LNCAP (cell line): Measurements from ENCODE around the gene GADD45B.

Experiments used
- CTCF ChIP-seq: fragments of 450-650 bp; IDR thresholded peaks from 2 replicates; pipeline ENCODE4 v1.5.1; 2017; ENCODE audit warnings: mild to moderate bottlenecking

The GADD45B gene

GRCh38 chr19:2449019-2449418, 26.9 kb upstream of the GADD45B start:
- no peak for TF ChIP-seq CTCF

- no peak for TF ChIP-seq CTCF
Measured at GRCh38 chr19:2451138-2451537, 24.8 kb upstream of the GADD45B start.

DNA sequence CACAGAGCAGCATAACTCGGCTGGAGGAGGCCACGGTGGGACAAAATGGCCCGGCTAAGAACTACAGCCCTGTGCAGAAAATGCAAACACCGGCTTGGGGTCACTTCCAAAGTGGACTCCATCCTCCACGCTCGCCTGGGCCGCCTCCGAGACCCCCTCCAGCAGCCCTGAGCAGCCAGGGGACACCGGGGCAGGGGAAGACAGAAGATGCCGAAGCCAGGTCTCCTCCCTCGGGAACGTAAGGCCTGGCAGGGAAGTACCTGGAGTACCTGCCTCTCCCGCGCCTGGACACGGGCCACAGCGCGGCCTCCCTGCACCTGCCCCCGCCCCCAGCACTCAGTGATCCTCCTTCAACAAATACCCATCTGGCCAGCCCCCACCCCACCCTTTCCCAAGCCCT, 24.2 kb upstream of the GADD45B start:
- TF ChIP-seq CTCF: no peak

- TF ChIP-seq CTCF: no peak
Measured at GRCh38 chr19:2453431-2454025, 22.4 kb upstream of the GADD45B start.

DNA sequence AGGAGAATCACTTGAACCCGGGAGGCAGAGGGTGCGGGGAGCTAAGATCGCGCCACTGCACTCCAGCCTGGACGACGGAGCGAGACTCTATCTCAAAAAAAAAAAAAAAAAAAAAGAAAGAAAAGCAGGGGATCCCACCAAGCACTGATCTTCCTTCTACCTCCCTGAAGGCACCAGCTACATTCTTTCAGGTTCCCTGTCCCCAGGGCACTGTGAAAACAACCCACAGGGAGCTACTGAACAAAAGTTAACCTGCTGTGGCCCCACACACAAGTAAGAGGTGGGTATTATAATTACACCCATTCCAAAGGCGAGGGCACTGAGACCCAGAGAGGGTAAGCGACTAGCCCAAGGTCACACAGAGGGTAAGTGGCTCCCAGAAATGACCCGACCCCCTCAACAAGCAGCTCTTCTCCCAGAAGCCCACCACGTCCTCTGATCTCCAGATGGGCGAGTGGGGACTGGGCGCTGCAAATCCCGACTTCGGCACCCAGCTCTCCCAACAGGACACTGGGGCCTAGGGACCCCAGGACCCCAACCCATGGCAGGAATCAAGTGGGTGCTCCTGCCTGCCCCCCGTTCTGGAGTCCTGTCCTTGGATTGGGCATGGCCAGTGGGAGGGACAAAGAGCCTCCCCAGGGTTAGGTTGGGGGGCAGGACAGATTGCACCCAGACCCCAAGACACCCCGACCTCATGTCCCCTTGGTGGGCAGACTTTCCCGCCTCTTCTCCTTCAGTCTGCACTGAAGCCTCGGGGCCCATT, 21.5 kb upstream of the GADD45B start:
- no peak for TF ChIP-seq CTCF

DNA sequence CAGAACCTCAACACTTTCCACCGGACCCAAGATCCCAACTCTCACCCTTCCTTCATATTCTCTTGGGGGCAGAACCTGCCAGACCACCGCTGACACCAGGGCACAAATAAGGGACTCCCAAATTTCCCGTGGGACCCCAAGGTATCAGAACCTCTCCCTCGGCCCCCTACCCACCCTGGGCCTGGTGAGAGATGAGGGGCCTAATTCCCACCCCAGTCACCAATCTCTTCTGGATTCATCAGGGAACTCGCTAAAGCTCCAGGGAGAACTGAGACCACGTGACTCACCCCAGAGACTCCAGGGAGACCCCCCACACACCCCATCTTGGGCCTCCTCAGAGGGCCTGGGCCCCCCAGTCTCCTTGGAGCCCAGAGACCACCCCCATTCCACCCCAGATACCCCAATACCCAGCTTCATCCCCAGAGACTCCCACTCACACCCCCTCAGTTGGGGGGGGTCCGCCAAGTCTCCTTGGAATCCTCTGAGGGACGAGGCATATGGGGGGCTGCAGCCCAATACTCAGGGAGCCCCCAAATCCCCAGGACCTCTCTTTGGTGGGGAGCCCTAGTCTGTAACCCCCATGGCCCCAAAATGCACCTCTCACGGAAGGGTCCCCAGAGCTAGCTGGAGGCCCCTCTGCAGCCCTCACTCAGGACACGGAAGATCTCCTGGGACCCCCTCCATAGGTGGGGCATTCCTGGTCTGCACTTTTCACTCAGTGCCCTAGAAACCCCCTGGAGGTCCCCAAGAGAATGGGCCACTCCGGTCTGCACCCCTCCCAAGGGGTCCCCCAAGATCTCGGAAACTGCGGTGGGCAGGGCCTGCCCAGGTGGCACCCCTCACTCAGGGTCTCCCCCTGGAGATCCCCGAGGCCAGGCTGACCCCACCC, 20.7 kb upstream of the GADD45B start:
- TF ChIP-seq CTCF: no peak

GRCh38 chr19:2455851-2456570, 19.9 kb upstream of the GADD45B start:
- no peak for TF ChIP-seq CTCF
